Calu3 (cell line): ENCODE data around the gene NME2. TPM values are rescaled to one million over a fixed set of nuclear protein-coding genes. Genes with fewer than 3 reads are reported as not detected.
"Not testable (repeated sequence)": the region's sequence is repeated elsewhere in the genome, so short reads cannot be mapped to it uniquely, and the experiment has no call there.

Source experiments
- BruUV-seq: library from RNA; stranded (reverse); fragments of 400-500 nt; replicated peaks from 2 replicates; lab custom pipeline; 2021; lab: Mats Ljungman, UMichigan
- CTCF ChIA-PET: fragments of 300-600 bp; sonication (Branson Sonifier 250); formaldehyde crosslinking; loops from one replicate; lab custom pipeline; 2022; ENCODE audit warnings: antibody characterized with exemption; lab: Charles Lee
- DNase-seq: peaks from one replicate; pipeline ENCODE4 v3.0.0; 2022
- H3K27ac Mint-ChIP-seq: one replicate; pipeline ENCODE4 v1.8.0; 2022; ENCODE audit warnings: mixed read lengths; ENCODE audit not compliant: unreplicated experiment
- H3K27me3 Mint-ChIP-seq: one replicate; pipeline ENCODE4 v1.8.0; 2022; ENCODE audit warnings: mixed read lengths; ENCODE audit not compliant: unreplicated experiment
- H3K36me3 Mint-ChIP-seq: one replicate; pipeline ENCODE4 v1.8.0; 2022; ENCODE audit warnings: mild to moderate bottlenecking, moderate library complexity, mixed read lengths; ENCODE audit not compliant: insufficient read depth, unreplicated experiment
- H3K4me1 Mint-ChIP-seq: one replicate; pipeline ENCODE4 v1.8.0; 2022; ENCODE audit warnings: mild to moderate bottlenecking, low read depth, mixed read lengths; ENCODE audit not compliant: unreplicated experiment
- H3K4me3 Mint-ChIP-seq: one replicate; pipeline ENCODE4 v1.8.0; 2022; ENCODE audit warnings: mild to moderate bottlenecking, low read depth, moderate library complexity, mixed read lengths; ENCODE audit not compliant: unreplicated experiment
- H3K9me3 Mint-ChIP-seq: one replicate; pipeline ENCODE4 v1.8.0; 2022; ENCODE audit warnings: low read depth, mixed read lengths; ENCODE audit not compliant: unreplicated experiment
- CTCF ChIP-seq: fragments of 200-600 bp; IDR thresholded peaks from one replicate; pipeline ENCODE4 v1.8.0; 2022; ENCODE audit warnings: antibody characterized with exemption; ENCODE audit not compliant: unreplicated experiment
- intact Hi-C: fragments of 100-400 bp; cut with micrococcal nuclease; formaldehyde crosslinking; loops from one replicate; pipeline ENCODE4 v1.10.0; 2022; ENCODE audit not compliant: unreplicated experiment
- total RNA-seq: library from RNA; stranded (reverse); gene quantifications from 2 replicates; pipeline ENCODE4 v1.2.3, GENCODE V29; 2022

NME2 gene
- total RNA-seq, 1 experiment from 2014 or later, result 1,060 TPM

GRCh38 chr17:51170736-51171135 is 4.5 kb downstream of the NME2 start:
- CTCF ChIA-PET, result no interaction called here
- TF ChIP-seq CTCF, result no peak
- Mint-ChIP-seq H3K27me3 (no peaks in the 10 kb centered on the region), H3K36me3 (peaks cover 88% of the 10 kb centered on the region), H3K4me1 (peaks cover 29% of the 10 kb centered on the region), H3K4me3 (no peak overlapping the region), H3K27ac (no peak overlapping the region), H3K9me3 (no peaks in the 10 kb centered on the region)
- DNase-seq, result no peak
- intact Hi-C loops, result no loop called here
- BruUV-seq, result no TSS peak

GRCh38 chr17:51172030-51172429 is 5.8 kb downstream of the NME2 start:
- H3K27ac Mint-ChIP-seq, CTCF ChIA-PET, BruUV-seq, DNase-seq, H3K27me3 Mint-ChIP-seq, H3K9me3 Mint-ChIP-seq, H3K4me3 Mint-ChIP-seq, intact Hi-C loops: not testable (repeated sequence)
- Mint-ChIP-seq H3K36me3 (peaks cover 86% of the 10 kb centered on the region), H3K4me1 (peaks cover 25% of the 10 kb centered on the region)

- no peaks in the 10 kb centered on the region for H3K27me3 Mint-ChIP-seq
- no peak for TF ChIP-seq CTCF
- intact Hi-C loops, result no loop called here
- no TSS peak for BruUV-seq
- H3K36me3 Mint-ChIP-seq, result peaks cover 54% of the 10 kb centered on the region
- DNase-seq, result no peak
- CTCF ChIA-PET, result interaction anchor here (0.7 kb wide), 1 partner anchor 509 kb away, joined by 3 read pairs; no protein-coding TSS in a partner anchor
- H3K4me1 Mint-ChIP-seq, result no peaks in the 10 kb centered on the region
- H3K4me3 Mint-ChIP-seq, result no peak overlapping the region
- H3K27ac Mint-ChIP-seq, result no peak overlapping the region
- no peaks in the 10 kb centered on the region for H3K9me3 Mint-ChIP-seq
Measured at GRCh38 chr17:51180486-51180885, 14.3 kb downstream of the NME2 start.

GRCh38 chr17:51184124-51184523 is 17.9 kb downstream of the NME2 start:
- Mint-ChIP-seq H3K4me3 (no peak overlapping the region), H3K9me3 (no peaks in the 10 kb centered on the region), H3K4me1 (no peaks in the 10 kb centered on the region), H3K36me3 (peaks cover 65% of the 10 kb centered on the region), H3K27ac (no peak overlapping the region), H3K27me3 (no peaks in the 10 kb centered on the region)
- no TSS peak for BruUV-seq
- no peak for DNase-seq
- intact Hi-C loops, result no loop called here
- no peak for TF ChIP-seq CTCF
- CTCF ChIA-PET, result no interaction called here

- H3K36me3 Mint-ChIP-seq, result peaks cover 64% of the 10 kb centered on the region
- BruUV-seq, result no TSS peak
- H3K9me3 Mint-ChIP-seq, result no peaks in the 10 kb centered on the region
- no peaks in the 10 kb centered on the region for H3K4me1 Mint-ChIP-seq
- no peaks in the 10 kb centered on the region for H3K27me3 Mint-ChIP-seq
- DNase-seq, result no peak
- CTCF ChIA-PET, result interaction anchor here (0.7 kb wide), 1 partner anchor 819 kb away, joined by 3 read pairs; no protein-coding TSS in a partner anchor
- no peak for TF ChIP-seq CTCF
- no peak overlapping the region for H3K4me3 Mint-ChIP-seq
- intact Hi-C loops, result no loop called here
- no peak overlapping the region for H3K27ac Mint-ChIP-seq
Measured at GRCh38 chr17:51185763-51186332, 19.6 kb downstream of the NME2 start.
